PC-9 (cell line): ENCODE results near the gene TRPV5. TPM values are rescaled to one million over a fixed set of nuclear protein-coding genes. Genes with fewer than 3 reads are reported as not detected.

Experiments used
- BruUV-seq: library from RNA; stranded (reverse); fragments of 400-500 nt; replicated peaks from 2 replicates; lab custom pipeline; 2021; lab: Mats Ljungman, UMichigan
- CTCF ChIA-PET: fragments of 300-600 bp; sonication (Branson Sonifier 250); formaldehyde crosslinking; loops from one replicate; lab custom pipeline; 2022; ENCODE audit warnings: antibody characterized with exemption; lab: Charles Lee
- POLR2A ChIA-PET: fragments of 300-600 bp; sonication (Branson Sonifier 250); formaldehyde crosslinking; loops from one replicate; lab custom pipeline; 2022; ENCODE audit warnings: antibody characterized with exemption; ENCODE audit not compliant: unreplicated experiment; lab: Charles Lee
- DNase-seq, 2 experiments: peaks; one replicate each; pipeline versions ENCODE4 v3.0.0 to v3.0.0-alpha.2; 2015 to 2022; ENCODE audit warnings: mixed read lengths in 1 of 2
- H2AFZ ChIP-seq: fragments of 200-600 bp; sonication (generic); 2 replicates; pipeline ENCODE4 v1.8.1; 2017; ENCODE audit warnings: antibody characterized with exemption
- H3F3A ChIP-seq: fragments of 200-600 bp; sonication (generic); 2 replicates; pipeline ENCODE4 v1.8.1; 2017; ENCODE audit warnings: antibody characterized with exemption, mild to moderate bottlenecking, low read depth; ENCODE audit not compliant: insufficient read depth
- H3K27ac ChIP-seq: fragments of 200-600 bp; sonication (generic); 2 replicates; pipeline ENCODE4 v1.6.1; 2016; ENCODE audit warnings: mixed run types
- H3K27me3 ChIP-seq: fragments of 200-600 bp; sonication (generic); 2 replicates; pipeline ENCODE4 v1.6.1; 2016; ENCODE audit warnings: low read depth, mixed run types; ENCODE audit not compliant: insufficient read depth
- H3K36me3 ChIP-seq: fragments of 200-600 bp; sonication (generic); 2 replicates; pipeline ENCODE4 v1.6.1; 2016; ENCODE audit warnings: low read depth, mixed run types
- H3K4me1 ChIP-seq: fragments of 200-600 bp; sonication (generic); replicated peaks from 2 replicates; pipeline ENCODE4 v1.6.1; 2016; ENCODE audit warnings: mixed run types; ENCODE audit not compliant: insufficient read depth
- H3K4me2 ChIP-seq: fragments of 200-600 bp; sonication (generic); 2 replicates; pipeline ENCODE4 v1.6.1; 2017; ENCODE audit warnings: mixed run types
- H3K4me3 ChIP-seq: fragments of 200-600 bp; sonication (generic); 2 replicates; pipeline ENCODE4 v1.6.1; 2016; ENCODE audit warnings: mixed run types
- H3K79me2 ChIP-seq: fragments of 200-600 bp; sonication (generic); 2 replicates; pipeline ENCODE4 v1.6.1; 2017; ENCODE audit warnings: low read depth, mixed run types
- H3K9me2 ChIP-seq: fragments of 200-600 bp; sonication (generic); 2 replicates; pipeline ENCODE4 v1.8.1; 2017; ENCODE audit warnings: mild to moderate bottlenecking; ENCODE audit not compliant: insufficient read depth
- H3K9me3 ChIP-seq: fragments of 200-600 bp; sonication (generic); 2 replicates; pipeline ENCODE4 v1.8.1; 2016; ENCODE audit warnings: low read depth; ENCODE audit not compliant: insufficient read depth
- H4K20me1 ChIP-seq: fragments of 200-600 bp; sonication (generic); 2 replicates; pipeline ENCODE4 v1.8.1; 2017; ENCODE audit not compliant: insufficient read depth
- CTCF ChIP-seq: fragments of 200-600 bp; sonication (generic); conservative IDR thresholded peaks from 2 replicates; pipeline ENCODE4 v1.6.1; 2017; ENCODE audit warnings: mixed run types, antibody characterized with exemption, mild to moderate bottlenecking, moderate library complexity
- EZH2 ChIP-seq: fragments of 200-600 bp; sonication (generic); IDR thresholded peaks from 2 replicates; pipeline ENCODE4 v1.8.0; 2017; ENCODE audit warnings: antibody characterized with exemption, low read depth
- intact Hi-C: fragments of 100-400 bp; cut with micrococcal nuclease; formaldehyde crosslinking; loops from one replicate; pipeline ENCODE4 v1.10.0; 2022; ENCODE audit not compliant: unreplicated experiment
- total RNA-seq: library from RNA; stranded (reverse); gene quantifications from 2 replicates; pipeline ENCODE4 v1.2.3, GENCODE V29; 2021

Gene TRPV5
- total RNA-seq, 1 experiment from 2014 or later: not detected

GRCh38 chr7:142882338-142882678 lies 51.2 kb downstream of the TRPV5 start:
- Histone ChIP-seq H3K4me3 (no peak overlapping the region), H3K79me2 (no peaks in the 10 kb centered on the region), H3K9me3 (no peaks in the 10 kb centered on the region), H3K27ac (0 out of 2 replicates have a peak overlapping the region, but pooled peaks have one; percentile 54), H3F3A (peaks cover 5% of the 10 kb centered on the region; the same call in 1 of the 2 replicates), H3K27me3 (no peaks in the 10 kb centered on the region), H3K9me2 (no peaks in the 10 kb centered on the region), H3K4me1 (peaks cover 46% of the 10 kb centered on the region), H4K20me1 (peaks cover 3% of the 10 kb centered on the region; the same call in 1 of the 2 replicates), H2AFZ (no peak overlapping the region), H3K4me2 (peak overlapping the region; percentile 58), H3K36me3 (no peaks in the 10 kb centered on the region)
- TF ChIP-seq CTCF (no peak), EZH2 (no peak)
- intact Hi-C loops: loop anchor here (1.0 to 5.0 kb wide), 3 partner anchors 28 to 505 kb away; partner anchors contain the start of gene ZYX
- DNase-seq: peak; percentile 74 to 85
- no TSS peak for BruUV-seq
- POLR2A ChIA-PET: interaction anchor here (0.6 kb wide), 2 partner anchors 34 to 326 kb away, joined by 3 to 8 read pairs; no protein-coding TSS in a partner anchor
- CTCF ChIA-PET: interaction anchor here (0.6 to 2.8 kb wide), 5 partner anchors 9 to 120 kb away, joined by 3 to 12 read pairs (median 7); no protein-coding TSS in a partner anchor

GRCh38 chr7:142881586-142882337 lies 51.8 kb downstream of the TRPV5 start:
- H3F3A ChIP-seq: peaks cover 5% of the 10 kb centered on the region; the same call in 1 of the 2 replicates
- H4K20me1 ChIP-seq: peaks cover 3% of the 10 kb centered on the region; the same call in 1 of the 2 replicates
- DNase-seq: no peak
- peak overlapping the region; percentile 58 for H3K4me2 ChIP-seq
- no peak overlapping the region for H2AFZ ChIP-seq
- no peak overlapping the region for H3K4me3 ChIP-seq
- no peak for TF ChIP-seq CTCF
- intact Hi-C loops: loop anchor here (1.0 to 5.0 kb wide), 6 partner anchors 27 to 504 kb away; partner anchors contain the start of genes LLCFC1 and ZYX
- H3K27ac ChIP-seq: peak overlapping the region; percentile 54
- POLR2A ChIA-PET: interaction anchor here (0.6 kb wide), 2 partner anchors 17 to 34 kb away, joined by 3 to 5 read pairs; no protein-coding TSS in a partner anchor
- H3K9me2 ChIP-seq: no peaks in the 10 kb centered on the region
- no peaks in the 10 kb centered on the region for H3K27me3 ChIP-seq
- no TSS peak for BruUV-seq
- H3K79me2 ChIP-seq: no peaks in the 10 kb centered on the region
- no peaks in the 10 kb centered on the region for H3K9me3 ChIP-seq
- CTCF ChIA-PET: interaction anchor here (0.6 to 2.8 kb wide), 8 partner anchors 9 to 121 kb away, joined by 3 to 12 read pairs (median 4); no protein-coding TSS in a partner anchor
- H3K4me1 ChIP-seq: peaks cover 40% of the 10 kb centered on the region
- H3K36me3 ChIP-seq: no peaks in the 10 kb centered on the region

GRCh38 chr7:142880876-142881505 lies 52.6 kb downstream of the TRPV5 start:
- no peaks in the 10 kb centered on the region for H3K9me3 ChIP-seq
- no peak overlapping the region for H2AFZ ChIP-seq
- BruUV-seq: no TSS peak
- H3K27me3 ChIP-seq: no peaks in the 10 kb centered on the region
- intact Hi-C loops: loop anchor here (1.0 to 5.0 kb wide), 5 partner anchors 58 to 504 kb away; partner anchors contain the start of genes LLCFC1 and ZYX
- H4K20me1 ChIP-seq: peaks cover 3% of the 10 kb centered on the region; the same call in 1 of the 2 replicates
- H3F3A ChIP-seq: peaks cover 5% of the 10 kb centered on the region; the same call in 1 of the 2 replicates
- H3K4me1 ChIP-seq: peaks cover 33% of the 10 kb centered on the region
- H3K4me2 ChIP-seq: peak overlapping the region; percentile 58
- TF ChIP-seq EZH2 (no peak), CTCF (peak; percentile 91)
- H3K27ac ChIP-seq: no peak overlapping the region
- ChIA-PET CTCF (interaction anchor here (0.6 to 2.8 kb wide), 8 partner anchors 8 to 122 kb away, joined by 3 to 12 read pairs (median 4); no protein-coding TSS in a partner anchor), POLR2A (interaction anchor here (0.6 kb wide), 1 partner anchor 18 kb away, joined by 5 read pairs; no protein-coding TSS in a partner anchor)
- H3K36me3 ChIP-seq: no peaks in the 10 kb centered on the region
- H3K4me3 ChIP-seq: no peak overlapping the region
- no peaks in the 10 kb centered on the region for H3K9me2 ChIP-seq
- H3K79me2 ChIP-seq: no peaks in the 10 kb centered on the region
- peak in 1 of 2 experiments; percentile 46 for DNase-seq
